HepG2 (cell line): ENCODE data around the gene SEC11A. TPM values are rescaled to one million over a fixed set of nuclear protein-coding genes. Genes with fewer than 3 reads are reported as not detected.

Experiments
- CAMTA2 ChIP-seq: sonication (generic); formaldehyde crosslinking; IDR thresholded peaks from 2 replicates; pipeline ENCODE4 v1.4.0; 2020; ENCODE audit warnings: mild to moderate bottlenecking, missing genetic modification reagents, borderline replicate concordance
- IRF9 ChIP-seq: sonication (generic); formaldehyde crosslinking; IDR thresholded peaks from 2 replicates; pipeline ENCODE4 v1.8.0; 2022; ENCODE audit warnings: missing genetic modification reagents, mild to moderate bottlenecking, borderline replicate concordance
- KLF11 ChIP-seq: IDR thresholded peaks from 2 replicates; pipeline ENCODE4 v1.6.1; 2016; ENCODE audit warnings: missing compliant biosample characterization
- MED13 ChIP-seq: sonication (generic); formaldehyde crosslinking; IDR thresholded peaks from 2 replicates; pipeline ENCODE4 v1.5.0; 2020; ENCODE audit warnings: missing genetic modification reagents
- THYN1 ChIP-seq: sonication (generic); formaldehyde crosslinking; IDR thresholded peaks from 2 replicates; pipeline ENCODE4 v1.8.1; 2023; ENCODE audit warnings: low read depth, mild to moderate bottlenecking, moderate library complexity, missing genetic modification reagents, borderline replicate concordance
- ZMYM4 ChIP-seq: sonication (generic); formaldehyde crosslinking; IDR thresholded peaks from 2 replicates; pipeline ENCODE4 v1.8.1; 2023; ENCODE audit warnings: mild to moderate bottlenecking, missing genetic modification reagents
- ZNF501 ChIP-seq: sonication (generic); formaldehyde crosslinking; IDR thresholded peaks from 2 replicates; pipeline ENCODE4 v1.5.1; 2020; ENCODE audit warnings: mild to moderate bottlenecking, moderate library complexity, missing genetic modification reagents
- ZNF614 ChIP-seq: IDR thresholded peaks from 2 replicates; pipeline ENCODE4 v1.6.1; 2018; ENCODE audit warnings: missing biosample characterization, missing genetic modification reagents, inconsistent platforms, borderline replicate concordance
- polyA plus RNA-seq, 8 experiments: library from polyadenylated mRNA; depleted of rRNA in 3 of 8; stranded (reverse) in 7 of 8; unstranded in 1 of 8; fragments of >200 nt; fragmentation: Illumina TruSeq in 4 of 8; extraction: Trizol in 4 of 8; gene quantifications; 2 replicates each; pipeline versions ENCODE4 v1.2.1 to v1.2.3, GENCODE V29; 2011 to 2016; ENCODE audit warnings: low read depth in 4 of 8, missing spikeins in 1 of 8, mixed read lengths in 1 of 8; ENCODE audit not compliant: insufficient read depth in 1 of 8
- total RNA-seq, 5 experiments: library from RNA; depleted of rRNA; stranded (reverse); fragments of >200 nt; fragmentation: Illumina TruSeq; extraction: Trizol; gene quantifications; 2 replicates each; pipeline ENCODE4 v1.2.3, GENCODE V29; 2016; ENCODE audit warnings: low read depth in 1 of 5
- TF ChIP-seq, protein P1 (sequence below): sonication (generic); formaldehyde crosslinking; IDR thresholded peaks from 2 replicates; pipeline ENCODE4 v1.5.0; 2020; ENCODE audit warnings: mild to moderate bottlenecking, missing genetic modification reagents
- TF ChIP-seq, protein P2 (sequence below): sonication (generic); formaldehyde crosslinking; IDR thresholded peaks from 2 replicates; pipeline ENCODE4 v1.8.1; 2022; ENCODE audit warnings: low read depth, mild to moderate bottlenecking, missing genetic modification reagents
- TF ChIP-seq, protein P3 (sequence below): sonication (generic); formaldehyde crosslinking; IDR thresholded peaks from 2 replicates; pipeline ENCODE4 v1.5.1; 2020; ENCODE audit warnings: mild to moderate bottlenecking, missing genetic modification reagents, borderline replicate concordance

SEC11A gene
- total and polyA plus RNA-seq, 2 of the 13 experiments (the other 11 are each of a cell fraction or from before 2014, with no cell fraction given) = 141 to 230 TPM

GRCh38 chr15:84653910-84654688, 61.8 kb downstream of the SEC11A start, which contains the start of gene WDR73 (continued):
- TF ChIP-seq, protein P1, sequence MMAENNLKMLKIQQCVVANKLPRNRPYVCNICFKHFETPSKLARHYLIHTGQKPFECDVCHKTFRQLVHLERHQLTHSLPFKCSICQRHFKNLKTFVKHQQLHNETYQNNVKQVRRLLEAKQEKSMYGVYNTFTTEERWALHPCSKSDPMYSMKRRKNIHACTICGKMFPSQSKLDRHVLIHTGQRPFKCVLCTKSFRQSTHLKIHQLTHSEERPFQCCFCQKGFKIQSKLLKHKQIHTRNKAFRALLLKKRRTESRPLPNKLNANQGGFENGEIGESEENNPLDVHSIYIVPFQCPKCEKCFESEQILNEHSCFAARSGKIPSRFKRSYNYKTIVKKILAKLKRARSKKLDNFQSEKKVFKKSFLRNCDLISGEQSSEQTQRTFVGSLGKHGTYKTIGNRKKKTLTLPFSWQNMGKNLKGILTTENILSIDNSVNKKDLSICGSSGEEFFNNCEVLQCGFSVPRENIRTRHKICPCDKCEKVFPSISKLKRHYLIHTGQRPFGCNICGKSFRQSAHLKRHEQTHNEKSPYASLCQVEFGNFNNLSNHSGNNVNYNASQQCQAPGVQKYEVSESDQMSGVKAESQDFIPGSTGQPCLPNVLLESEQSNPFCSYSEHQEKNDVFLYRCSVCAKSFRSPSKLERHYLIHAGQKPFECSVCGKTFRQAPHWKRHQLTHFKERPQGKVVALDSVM (CRISPR knock-in tag) = peak; percentile 25; the same call in 1 of the 2 replicates
- TF ChIP-seq KLF11 (CRISPR knock-in tag) (peak; percentile 75; the same call in 1 of the 2 replicates), ZNF614 (CRISPR knock-in tag) (peak; percentile 30; the same call in 1 of the 2 replicates), ZNF501 (CRISPR knock-in tag) (peak; percentile 91), IRF9 (CRISPR knock-in tag) (no peak), CAMTA2 (CRISPR knock-in tag) (0 out of 2 replicates have a peak, but pooled peaks have one; percentile 61), MED13 (CRISPR knock-in tag) (0 out of 2 replicates have a peak, but pooled peaks have one; percentile 58), ZMYM4 (CRISPR knock-in tag) (peak; percentile 82), THYN1 (CRISPR knock-in tag) (no peak)
- TF ChIP-seq, protein P2, sequence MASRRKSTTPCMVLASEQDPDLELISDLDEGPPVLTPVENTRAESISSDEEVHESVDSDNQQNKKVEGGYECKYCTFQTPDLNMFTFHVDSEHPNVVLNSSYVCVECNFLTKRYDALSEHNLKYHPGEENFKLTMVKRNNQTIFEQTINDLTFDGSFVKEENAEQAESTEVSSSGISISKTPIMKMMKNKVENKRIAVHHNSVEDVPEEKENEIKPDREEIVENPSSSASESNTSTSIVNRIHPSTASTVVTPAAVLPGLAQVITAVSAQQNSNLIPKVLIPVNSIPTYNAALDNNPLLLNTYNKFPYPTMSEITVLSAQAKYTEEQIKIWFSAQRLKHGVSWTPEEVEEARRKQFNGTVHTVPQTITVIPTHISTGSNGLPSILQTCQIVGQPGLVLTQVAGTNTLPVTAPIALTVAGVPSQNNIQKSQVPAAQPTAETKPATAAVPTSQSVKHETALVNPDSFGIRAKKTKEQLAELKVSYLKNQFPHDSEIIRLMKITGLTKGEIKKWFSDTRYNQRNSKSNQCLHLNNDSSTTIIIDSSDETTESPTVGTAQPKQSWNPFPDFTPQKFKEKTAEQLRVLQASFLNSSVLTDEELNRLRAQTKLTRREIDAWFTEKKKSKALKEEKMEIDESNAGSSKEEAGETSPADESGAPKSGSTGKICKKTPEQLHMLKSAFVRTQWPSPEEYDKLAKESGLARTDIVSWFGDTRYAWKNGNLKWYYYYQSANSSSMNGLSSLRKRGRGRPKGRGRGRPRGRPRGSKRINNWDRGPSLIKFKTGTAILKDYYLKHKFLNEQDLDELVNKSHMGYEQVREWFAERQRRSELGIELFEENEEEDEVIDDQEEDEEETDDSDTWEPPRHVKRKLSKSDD = no peak
- TF ChIP-seq, protein P3, sequence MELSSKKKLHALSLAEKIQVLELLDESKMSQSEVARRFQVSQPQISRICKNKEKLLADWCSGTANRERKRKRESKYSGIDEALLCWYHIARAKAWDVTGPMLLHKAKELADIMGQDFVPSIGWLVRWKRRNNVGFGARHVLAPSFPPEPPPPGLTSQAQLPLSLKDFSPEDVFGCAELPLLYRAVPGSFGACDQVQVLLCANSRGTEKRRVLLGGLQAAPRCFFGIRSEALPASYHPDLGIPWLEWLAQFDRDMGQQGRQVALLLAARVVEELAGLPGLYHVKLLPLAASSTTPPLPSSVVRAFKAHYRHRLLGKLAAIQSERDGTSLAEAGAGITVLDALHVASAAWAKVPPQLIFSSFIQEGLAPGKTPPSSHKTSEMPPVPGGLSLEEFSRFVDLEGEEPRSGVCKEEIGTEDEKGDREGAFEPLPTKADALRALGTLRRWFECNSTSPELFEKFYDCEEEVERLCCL (CRISPR knock-in tag) = peak; percentile 71; the same call in 1 of the 2 replicates
